Stimulated activated naive CD4-positive, alpha-beta T cell treated with Interleukin-2 at 50 U/mL for 16 hours (primary cell): ENCODE measurements around the gene VCL.
"Not testable (repeated sequence)": the region's sequence is repeated elsewhere in the genome, so short reads cannot be mapped to it uniquely, and the experiment has no call there.

ENCODE experiments used
- DNase-seq: peaks from one replicate; lab custom pipeline; 2025; lab: John Stamatoyannopoulos, UW

The VCL gene

GRCh38 chr10:74109452-74109851 is 111.5 kb downstream of the VCL start:
- no peak for DNase-seq

DNA sequence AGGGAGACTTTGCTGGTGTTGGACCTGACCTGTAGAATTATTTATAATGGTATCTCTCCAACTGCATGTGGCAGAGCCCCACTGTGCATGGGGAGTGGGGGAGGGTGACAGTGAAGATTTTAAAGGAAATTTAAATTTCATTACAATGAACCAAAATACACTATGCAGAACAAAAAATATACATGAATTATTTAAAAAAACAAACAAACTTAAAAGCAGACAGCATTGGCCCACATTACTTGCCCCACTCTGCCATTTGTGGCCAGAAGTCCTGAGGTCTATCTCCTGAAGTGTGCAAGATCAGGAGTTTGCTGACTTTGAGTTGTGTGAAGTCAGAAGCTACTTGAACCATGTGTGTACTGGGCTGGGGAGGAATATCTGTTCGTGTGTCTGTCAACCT is 112.2 kb downstream of the VCL start:
- DNase-seq: no peak

- no peak for DNase-seq
These were observed 113.9 kb downstream of the VCL start for GRCh38 chr10:74111799-74112198.

DNA sequence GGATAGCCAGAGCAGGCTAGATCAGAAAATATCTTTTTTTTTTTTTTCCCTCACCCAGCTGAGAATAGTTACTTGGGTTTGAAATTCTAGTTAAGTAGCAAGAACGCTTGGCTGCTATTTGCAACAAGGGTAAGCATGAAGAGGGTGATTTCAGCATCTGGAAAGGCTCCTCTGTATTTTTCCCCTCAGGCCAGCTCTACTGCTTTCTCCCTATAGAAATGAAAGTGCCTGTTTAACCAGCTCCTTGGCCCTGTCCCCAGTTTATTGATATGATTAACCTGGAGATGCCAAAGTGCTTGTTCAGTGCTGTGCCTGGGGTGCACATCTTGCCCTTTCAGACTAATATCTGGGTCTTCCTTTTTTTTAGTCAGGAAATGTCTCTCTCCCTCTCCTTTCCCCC is 115.6 kb downstream of the VCL start:
- DNase-seq: no peak

- no peak for DNase-seq
These were observed 116.1 kb downstream of the VCL start for GRCh38 chr10:74114041-74114448.

DNA sequence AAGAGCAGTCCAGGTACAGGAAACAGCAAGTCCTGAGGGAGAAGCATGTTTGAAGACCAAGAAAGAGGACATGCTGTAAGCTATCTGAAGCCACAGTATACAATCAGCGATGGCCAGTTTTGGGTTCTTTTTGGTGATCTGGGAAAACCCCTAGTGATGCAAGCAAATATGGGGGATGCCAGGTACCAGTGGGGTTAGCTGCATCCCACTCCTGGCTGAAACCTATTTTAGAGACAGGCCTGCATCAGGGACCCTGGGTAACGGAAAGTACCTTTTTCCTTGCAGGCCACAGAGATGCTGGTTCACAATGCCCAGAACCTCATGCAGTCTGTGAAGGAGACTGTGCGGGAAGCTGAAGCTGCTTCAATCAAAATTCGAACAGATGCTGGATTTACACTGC is 119.8 kb downstream of the VCL start:
- no peak for DNase-seq

GRCh38 chr10:74118804-74119203 is 120.9 kb downstream of the VCL start:
- DNase-seq: no peak

GRCh38 chr10:74120911-74121310 is 123.0 kb downstream of the VCL start:
- no peak for DNase-seq

GRCh38 chr10:74121368-74121767 is 123.5 kb downstream of the VCL start:
- no peak for DNase-seq

DNA sequence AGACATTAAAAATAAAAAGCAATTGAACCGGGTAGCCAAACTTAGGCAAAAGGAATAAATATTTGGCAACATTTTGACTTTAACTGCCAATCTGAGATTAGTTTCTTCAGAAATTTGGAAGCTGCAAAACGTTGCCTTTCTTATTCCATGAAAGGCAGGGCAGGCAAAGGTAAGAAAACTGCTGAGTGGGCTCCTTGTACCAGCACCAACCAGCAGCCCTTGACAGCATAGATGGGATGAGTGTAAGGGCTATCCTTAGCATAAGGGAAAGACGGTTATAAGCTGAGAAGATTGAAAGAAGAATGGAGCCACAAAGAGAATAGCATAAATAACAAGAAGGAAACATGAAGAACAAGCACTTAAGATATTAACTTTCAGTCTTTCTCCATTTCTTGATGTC is 124.1 kb downstream of the VCL start:
- DNase-seq: no peak

DNA sequence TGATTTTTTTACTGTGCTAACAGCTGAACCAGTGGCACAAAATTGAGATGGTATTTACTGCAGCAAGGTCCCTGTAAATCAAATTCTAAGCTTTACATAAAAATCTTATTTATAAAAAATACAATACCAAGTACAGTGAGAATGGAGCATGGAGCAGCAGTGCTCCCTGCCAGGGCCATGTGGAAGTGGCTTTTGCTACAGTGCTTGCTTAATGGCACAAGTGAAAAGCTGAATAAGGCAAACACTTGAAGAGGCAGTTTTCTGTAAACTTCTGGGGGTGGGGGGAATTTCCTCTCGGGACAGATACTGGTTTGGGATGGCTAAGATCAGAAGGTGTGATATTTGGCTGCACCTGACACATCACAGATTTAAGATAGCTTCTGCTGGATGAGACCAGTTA is 125.2 kb downstream of the VCL start:
- DNase-seq: no peak

GRCh38 chr10:74133923-74134820 is 136.3 kb downstream of the VCL start:
- no peak for DNase-seq

DNA sequence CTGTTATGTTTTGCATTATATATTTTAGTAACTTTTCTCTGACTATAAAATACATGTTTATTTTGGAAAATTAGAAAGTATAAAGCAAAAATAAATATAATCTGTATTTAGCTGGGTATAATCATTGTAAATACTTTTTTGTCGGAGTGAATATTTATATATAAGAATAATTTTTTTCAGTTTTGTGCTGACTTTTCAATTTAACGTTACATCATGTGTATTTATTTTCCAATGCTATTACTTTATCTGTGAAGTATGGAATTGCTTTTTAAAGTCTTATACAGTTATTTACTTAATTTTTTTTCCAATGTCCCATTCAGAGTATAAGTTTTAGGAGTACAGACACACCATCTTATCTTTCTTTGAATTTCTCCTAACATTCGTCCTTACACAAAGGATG is 137.5 kb downstream of the VCL start:
- DNase-seq: no peak

DNA sequence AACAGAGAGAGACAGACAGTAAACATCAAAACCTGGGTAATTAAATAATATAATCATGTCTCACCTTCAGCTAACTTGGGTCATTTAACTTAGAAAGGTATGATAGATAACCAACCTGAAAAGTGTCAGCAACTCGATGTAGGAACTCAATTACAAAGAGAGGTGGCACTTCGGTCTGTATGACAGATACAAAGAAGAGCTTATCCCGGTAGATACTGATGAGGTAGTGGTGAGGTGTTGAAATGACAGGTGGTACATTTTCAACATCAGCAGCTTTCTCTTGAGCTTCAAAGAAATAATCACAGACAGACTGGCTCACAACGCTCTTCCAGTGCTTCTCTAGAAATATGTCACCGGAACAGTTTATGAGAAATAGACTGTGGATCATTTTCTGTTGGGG is 140.1 kb downstream of the VCL start:
- DNase-seq: no peak

- DNase-seq: not testable (repeated sequence)
These were observed 140.7 kb downstream of the VCL start for GRCh38 chr10:74138596-74138995.

GRCh38 chr10:74139981-74140380 is 142.1 kb downstream of the VCL start:
- no peak for DNase-seq

DNA sequence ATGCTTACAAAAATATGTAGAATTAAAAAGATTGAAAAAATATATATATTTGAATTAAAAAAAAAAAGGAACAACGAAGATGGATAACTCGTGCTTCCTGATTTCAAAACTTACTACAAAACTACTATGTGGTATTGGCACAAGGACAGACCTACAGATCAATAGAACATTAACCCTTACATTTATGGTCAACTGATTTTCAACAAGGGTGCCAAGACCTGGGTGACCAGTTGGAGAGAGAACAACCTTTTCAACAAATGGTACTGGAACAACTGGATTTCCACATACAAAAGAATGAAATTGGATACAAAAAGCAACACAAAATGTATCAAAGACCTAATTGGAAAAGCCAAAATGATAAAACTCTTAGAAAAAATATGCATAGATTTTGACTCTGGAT is 142.6 kb downstream of the VCL start:
- DNase-seq: no peak

GRCh38 chr10:74145133-74145532 is 147.2 kb downstream of the VCL start:
- no peak for DNase-seq

GRCh38 chr10:74146980-74147379 is 149.1 kb downstream of the VCL start:
- DNase-seq: not testable (repeated sequence)

DNA sequence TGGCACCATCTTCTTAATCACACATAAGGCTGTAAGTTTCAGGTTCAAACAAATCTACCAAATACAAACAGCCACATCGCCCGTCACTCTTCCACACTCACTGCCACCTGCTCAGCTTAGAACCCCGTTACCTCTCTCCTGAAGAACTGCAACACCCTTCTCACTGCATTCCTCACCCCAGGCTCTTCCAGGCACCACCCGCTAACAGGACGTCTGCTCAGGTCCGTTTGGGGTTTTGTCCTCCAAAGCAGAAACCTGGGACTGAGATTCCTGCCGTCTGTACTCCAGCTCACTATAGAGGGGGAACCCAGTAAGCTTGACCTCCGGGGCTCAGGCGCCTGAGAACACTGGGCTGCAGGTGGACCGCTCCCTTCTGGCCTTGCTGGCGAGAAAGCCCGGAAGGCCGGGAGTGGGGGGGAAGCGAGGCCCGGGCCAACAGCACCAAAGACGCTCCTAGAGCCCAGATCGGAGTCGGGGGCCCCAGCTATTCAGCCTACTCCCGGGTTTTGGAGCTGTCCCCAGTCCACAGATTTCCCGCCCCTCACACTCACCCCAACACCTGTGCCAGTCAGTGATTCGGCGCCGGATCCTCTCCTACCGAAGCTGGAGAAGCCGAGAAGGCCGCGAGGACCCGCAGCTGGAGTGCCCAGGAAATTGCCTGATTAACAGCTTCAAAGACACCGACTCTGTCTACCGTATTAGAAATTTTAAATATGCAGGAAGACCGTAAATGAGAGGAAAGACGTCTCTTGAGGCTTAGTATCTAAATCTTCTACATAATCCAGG is 152.5 kb downstream of the VCL start, which contains the start of gene AP3M1:
Gene AP3M1 (minus strand): TSS at position 625 of the 786 bp plus-strand sequence. CDS start 12,449 bp downstream, outside the sequence.
- peak; percentile 86 for DNase-seq

- peak; percentile 100 for DNase-seq
These were observed 153.3 kb downstream of the VCL start, which contains the start of gene ADK for GRCh38 chr10:74150990-74151878. TSS of gene ADK (plus strand) at chr10:74151221. CDS start at chr10:74151279, 58 bp downstream.
